GM18861 (cell line): ENCODE data around the gene MTFMT.
"Not testable (repeated sequence)": the region's sequence is repeated elsewhere in the genome, so short reads cannot be mapped to it uniquely, and the experiment has no call there.

Source experiments
- ATAC-seq: cut with Tn5 transposase; IDR thresholded peaks from one replicate; pipeline ENCODE4 v1.9.1; 2021; ENCODE audit not compliant: unreplicated experiment

The MTFMT gene

GRCh38 chr15:65028921-65029735 is at the start of gene MTFMT:
Gene MTFMT (minus strand): TSS chr15:65029639. CDS start chr15:65029613, 26 bp downstream.
- ATAC-seq, result peak; percentile 40

DNA sequence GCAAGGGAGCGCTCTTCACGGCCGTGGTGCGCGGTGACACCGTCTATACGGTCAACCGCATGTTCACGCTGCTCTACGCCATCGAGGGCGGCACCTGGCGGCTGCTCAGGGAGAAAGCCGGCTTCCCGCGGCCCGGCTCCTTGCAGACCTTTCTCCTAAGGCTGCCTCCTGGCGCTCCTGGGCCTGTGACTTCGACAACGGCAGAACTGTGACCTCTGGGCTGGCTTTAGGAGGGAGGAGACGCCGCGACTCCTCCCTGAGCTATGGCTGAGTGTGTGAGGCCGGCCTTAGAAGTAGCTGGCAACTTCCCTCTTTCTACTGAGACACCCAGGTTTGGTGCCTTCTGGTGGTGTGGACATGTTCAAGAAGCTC is 48.5 kb upstream of the MTFMT start:
- ATAC-seq, result no peak

GRCh38 chr15:65077291-65077980 is 48.0 kb upstream of the MTFMT start:
- no peak for ATAC-seq

- ATAC-seq, result no peak
Measured at GRCh38 chr15:65076486-65077290, 47.2 kb upstream of the MTFMT start, which contains the start of gene KBTBD13. Gene KBTBD13 (plus strand): TSS chr15:65076746. CDS start chr15:65076816, 70 bp downstream.

DNA sequence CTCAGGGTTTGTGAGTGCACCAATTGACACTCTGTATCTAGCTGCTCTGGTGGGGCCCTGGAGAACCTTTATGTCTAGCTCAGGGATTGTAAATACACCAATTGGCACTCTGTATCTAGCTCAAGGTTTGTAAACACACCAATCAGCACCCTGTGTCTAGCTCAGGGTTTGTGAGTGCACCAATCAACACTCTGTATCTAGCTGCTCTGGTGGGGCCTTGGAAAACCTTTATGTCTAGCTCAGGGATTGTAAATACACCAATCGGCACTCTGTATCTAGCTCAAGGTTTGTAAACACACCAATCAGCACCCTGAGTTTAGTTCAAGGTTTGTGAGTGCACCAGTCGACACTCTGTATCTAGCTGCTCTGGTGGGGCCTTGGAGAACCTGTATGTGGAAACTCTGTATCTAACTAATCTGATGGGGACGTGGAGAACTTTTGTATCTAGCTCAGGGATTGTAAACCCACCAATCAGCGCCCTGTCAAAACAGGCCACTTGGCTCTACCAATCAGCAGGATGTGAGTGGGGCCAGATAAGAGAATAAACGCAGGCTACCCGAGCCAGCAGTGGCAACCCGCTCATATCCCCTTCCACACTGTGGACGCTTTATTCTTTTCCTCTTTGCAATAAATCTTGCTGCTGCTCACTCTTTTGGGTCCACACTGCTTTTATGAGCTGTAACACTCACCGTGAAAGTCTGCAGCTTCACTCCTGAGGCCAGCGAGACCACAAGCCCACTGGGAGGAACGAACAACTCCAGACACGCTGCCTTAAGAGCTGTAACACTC is 46.4 kb upstream of the MTFMT start:
- ATAC-seq, result not testable (repeated sequence)

GRCh38 chr15:65074946-65075345 is 45.5 kb upstream of the MTFMT start:
- not testable (repeated sequence) for ATAC-seq

- ATAC-seq, result no peak
Measured at GRCh38 chr15:65072617-65073016, 43.2 kb upstream of the MTFMT start.

GRCh38 chr15:65072027-65072426 is 42.6 kb upstream of the MTFMT start:
- no peak for ATAC-seq

GRCh38 chr15:65071381-65071811 is 42.0 kb upstream of the MTFMT start:
- no peak for ATAC-seq

DNA sequence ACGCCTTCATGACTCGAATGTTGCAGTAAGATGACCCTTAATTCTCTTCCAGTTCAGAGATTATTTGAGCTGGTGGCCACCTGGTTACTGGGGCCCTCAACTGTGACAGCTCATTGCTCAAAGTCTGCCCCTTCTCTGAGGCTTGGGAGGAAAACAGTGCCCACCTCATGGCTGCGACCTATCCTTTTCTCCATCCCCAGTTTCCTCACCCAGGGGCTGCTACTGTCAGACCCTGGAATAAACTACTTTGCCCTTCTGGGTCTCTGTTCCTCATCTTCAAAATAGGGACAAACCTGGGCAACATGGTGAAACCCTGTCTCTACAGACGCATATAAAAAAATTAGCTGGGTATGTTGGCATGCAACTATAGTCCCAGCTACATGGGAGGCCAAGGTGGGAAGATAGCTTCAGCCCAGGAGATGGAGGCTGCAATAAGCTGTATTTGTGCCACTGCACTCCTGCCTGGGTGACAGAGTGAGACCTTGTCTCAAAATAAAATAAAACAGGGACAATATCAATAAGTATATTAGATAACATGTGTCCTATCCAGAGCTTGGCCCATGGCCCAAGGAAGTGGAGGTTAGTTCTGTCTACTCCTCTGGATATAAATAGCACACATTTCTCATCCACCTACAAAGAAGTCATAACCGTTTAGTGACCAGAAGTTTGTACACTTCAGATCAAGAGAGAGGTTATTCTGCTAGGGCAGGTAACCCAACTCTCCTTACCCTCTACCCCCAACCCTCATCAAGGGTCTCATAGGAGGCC is 40.5 kb upstream of the MTFMT start:
- ATAC-seq, result no peak

DNA sequence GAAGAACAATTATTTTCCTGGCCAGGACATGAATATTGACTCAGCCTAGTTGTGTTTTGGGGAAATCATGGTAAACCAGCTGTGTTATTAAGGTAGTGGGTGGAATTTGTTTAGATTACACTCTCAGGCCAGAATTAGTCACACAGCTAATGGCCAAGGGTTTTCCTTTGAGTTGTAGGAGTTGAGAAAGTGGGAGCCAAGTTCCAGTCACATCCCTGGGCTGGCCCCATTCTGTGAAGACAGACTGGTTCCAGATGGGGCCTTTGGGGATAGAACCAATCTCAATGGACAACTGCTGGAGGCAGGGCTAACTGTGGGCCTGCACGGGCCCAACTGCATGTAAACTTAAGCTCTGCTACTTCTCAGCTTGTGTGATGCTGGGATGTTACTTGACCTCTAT is 39.7 kb upstream of the MTFMT start:
- ATAC-seq, result no peak

DNA sequence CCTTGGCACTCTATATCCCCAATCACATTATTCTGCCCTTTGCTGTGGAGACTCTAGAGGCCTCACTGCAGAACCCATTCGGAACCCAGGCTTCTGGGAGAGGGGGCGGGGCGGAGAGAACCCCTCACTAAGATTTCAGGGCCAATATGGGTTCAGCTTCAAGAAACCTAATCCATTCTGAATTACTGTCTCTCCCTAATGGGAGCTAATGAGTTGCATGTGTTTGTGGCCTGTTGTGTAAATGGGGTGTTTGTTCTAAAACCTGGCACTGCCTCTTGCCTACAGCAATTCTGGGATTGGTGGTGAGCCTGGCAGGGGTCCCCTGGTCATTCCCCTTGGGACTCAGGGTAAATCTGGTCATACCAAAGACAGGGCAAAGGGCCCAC is 39.0 kb upstream of the MTFMT start:
- ATAC-seq, result no peak

DNA sequence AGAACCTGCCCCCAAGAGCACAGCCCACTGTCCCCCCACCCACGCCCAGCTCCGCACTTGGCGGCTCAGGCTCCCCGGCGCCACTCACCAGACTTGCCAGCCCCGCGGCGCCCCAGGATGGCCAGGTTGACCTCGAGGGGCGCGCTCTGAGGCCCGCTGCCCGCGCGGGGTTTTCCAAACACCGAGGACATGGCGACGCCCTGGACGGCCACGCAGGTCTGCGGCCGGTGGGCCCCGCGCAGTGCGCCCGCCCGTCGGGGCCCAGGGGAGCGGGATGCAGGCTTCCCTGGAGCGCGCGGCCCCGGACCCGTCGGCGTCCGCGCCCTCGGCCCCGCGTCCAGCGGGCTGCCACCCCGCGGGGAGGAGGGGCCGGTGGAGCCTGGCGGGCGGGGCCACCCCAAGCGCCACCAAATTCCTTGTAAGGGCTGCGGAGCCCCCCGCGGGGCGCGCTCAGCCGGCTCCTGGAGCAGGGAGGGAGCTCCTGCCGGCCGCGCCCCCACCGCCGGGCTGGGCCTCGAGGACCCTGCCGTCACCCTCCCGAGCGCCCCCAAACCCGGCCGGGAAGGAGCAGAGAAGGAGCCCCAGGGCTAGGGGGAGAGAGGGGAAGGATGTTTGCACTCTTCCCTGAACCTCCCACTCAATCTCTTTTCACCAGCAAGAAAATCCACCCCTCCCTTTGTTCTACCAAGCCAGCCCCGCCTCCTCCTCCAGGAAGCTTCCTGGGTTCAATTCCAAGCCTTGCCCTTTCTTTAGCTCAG is 38.4 kb upstream of the MTFMT start, which contains the start of gene RASL12:
Gene RASL12 (minus strand): TSS at position 347 of the 758 bp plus-strand sequence. CDS start 156 bp downstream, at position 191.
- no peak for ATAC-seq

DNA sequence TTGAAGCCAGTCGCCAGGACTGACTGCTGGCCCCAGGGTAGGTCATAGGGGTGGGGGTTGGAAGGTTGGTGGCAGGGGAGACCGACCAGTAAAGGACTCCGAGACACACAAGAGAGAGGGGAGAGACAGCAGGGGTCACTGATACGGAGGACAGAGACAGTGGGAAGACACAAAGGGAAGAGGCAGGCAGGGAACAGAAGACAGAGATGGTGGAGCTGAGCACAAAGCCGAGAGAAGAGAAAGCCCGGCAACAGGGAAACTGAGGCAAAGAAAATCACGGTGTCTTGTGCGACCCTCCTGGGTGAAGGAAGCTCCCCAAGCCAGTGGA is 37.8 kb upstream of the MTFMT start:
- no peak for ATAC-seq

DNA sequence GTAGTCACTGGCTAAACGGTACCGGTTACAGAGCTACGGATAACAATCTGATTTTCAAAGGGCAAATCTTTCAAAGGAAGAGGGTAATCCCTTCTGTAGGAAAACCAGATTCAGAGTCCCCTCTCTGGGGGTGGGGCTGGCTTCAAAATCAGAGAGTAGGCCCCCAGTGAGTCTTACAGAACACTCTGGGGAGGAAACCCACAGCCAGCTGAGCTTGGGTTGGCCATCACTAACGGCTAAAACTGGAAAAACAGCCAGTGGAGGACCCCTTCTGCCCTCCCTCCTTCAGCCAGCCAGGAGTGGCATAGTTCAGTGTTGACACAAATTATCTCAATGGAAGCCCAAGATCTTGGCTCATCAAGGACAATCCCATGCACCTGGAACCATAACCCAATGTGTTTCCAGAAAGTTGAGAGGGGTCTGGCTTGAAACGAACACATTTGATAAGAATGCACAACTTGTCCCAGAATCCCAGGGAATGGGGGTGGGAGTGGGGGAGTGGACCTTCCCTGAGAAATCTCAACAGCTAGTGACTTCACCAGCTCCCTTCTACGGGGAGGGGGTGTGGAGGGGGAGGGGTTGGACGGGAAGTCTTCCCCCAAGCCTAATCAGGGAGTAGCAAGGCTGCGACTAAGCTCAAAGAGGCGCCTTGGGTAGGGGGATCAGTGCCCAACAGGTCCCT is 37.3 kb upstream of the MTFMT start:
- no peak for ATAC-seq

- ATAC-seq, result no peak
Measured at GRCh38 chr15:65066001-65066634, 36.7 kb upstream of the MTFMT start.

DNA sequence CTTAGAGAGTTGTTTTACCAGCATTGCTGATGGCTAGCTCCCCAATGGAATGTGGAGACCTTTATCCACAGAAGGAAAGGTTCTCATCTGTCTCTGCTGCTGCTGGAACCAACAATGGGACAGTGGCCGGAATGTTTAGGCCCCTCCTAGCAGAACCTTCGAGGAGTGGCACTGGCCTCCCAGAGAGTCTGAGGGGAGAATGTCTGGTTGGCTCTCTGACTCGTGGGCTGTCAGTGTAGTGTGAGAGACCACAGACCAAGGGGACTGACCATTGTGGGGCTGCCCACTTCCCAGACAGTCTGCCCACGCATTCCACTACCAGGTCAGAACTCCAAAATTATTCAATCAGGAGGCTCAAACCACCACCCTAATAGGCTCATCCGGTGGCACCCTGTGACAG is 33.3 kb upstream of the MTFMT start:
- no peak for ATAC-seq

DNA sequence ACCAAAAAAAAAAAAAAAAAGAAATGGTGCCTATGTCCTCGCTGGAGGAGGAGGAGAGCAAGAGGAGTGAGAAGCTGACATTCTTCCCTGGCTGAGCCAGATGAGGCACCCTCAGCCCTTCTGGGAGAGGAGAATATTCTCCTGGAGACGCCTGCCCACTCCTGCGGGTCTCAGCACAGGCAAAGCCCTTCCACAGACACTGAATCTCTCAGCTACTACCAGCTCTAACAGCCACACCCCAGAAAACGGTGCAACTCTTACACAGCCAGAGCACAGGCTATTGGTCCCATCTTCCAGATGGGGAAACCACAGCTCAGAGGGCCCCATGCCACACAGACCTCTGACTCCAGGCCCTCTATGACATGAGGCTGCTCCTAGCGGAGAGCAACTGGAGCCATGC is 32.6 kb upstream of the MTFMT start:
- ATAC-seq, result no peak
